Fibroblast of the aortic adventitia (primary cell): ENCODE data around the gene ABCA4. TPM values are rescaled to one million over a fixed set of nuclear protein-coding genes. Genes with fewer than 3 reads are reported as not detected.

Source experiments
- DNase-seq: peaks from one replicate; pipeline ENCODE4 v3.0.0-alpha.2; 2010; ENCODE audit warnings: low read depth
- H3K4me3 ChIP-seq: 2 replicates; pipeline ENCODE4 v1.5.1; 2011; ENCODE audit warnings: low read depth, mild to moderate bottlenecking, control low read depth, low read length, moderate library complexity
- total RNA-seq: library from RNA; depleted of rRNA; stranded (reverse); fragments of >200 nt; gene quantifications from 2 replicates; pipeline ENCODE4 v1.2.3, GENCODE V29; 2012; ENCODE audit warnings: low replicate concordance
- TF ChIP-seq, protein P1 (sequence below): IDR thresholded peaks from 2 replicates; pipeline ENCODE4 v1.5.1; 2011; ENCODE audit warnings: mild to moderate bottlenecking, low read length, control low read depth, inconsistent platforms; ENCODE audit not compliant: insufficient read depth

ABCA4 gene
- total RNA-seq, 1 donor: 0.09 TPM

DNA sequence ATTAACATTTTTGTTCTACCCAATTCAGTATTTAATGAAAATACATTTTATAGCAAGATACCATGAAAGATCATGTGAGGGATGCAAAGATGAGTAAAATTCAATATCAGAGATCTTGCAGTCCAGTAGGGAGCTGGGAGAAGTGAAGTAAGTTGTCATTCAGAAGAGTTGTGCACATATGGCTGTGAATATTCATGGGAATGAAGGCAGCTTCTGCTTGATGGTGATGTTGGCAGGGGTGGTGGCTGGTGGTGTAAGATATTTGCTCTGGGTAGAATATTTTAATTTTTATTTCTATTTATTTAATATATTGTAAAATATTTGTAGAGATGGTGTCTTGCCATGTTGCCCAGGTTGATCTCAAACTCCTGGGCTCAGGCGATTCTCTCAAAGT is 139.7 kb downstream of the ABCA4 start:
- DNase-seq: no peak
- H3K4me3 ChIP-seq: no peak overlapping the region
- TF ChIP-seq, protein P1, sequence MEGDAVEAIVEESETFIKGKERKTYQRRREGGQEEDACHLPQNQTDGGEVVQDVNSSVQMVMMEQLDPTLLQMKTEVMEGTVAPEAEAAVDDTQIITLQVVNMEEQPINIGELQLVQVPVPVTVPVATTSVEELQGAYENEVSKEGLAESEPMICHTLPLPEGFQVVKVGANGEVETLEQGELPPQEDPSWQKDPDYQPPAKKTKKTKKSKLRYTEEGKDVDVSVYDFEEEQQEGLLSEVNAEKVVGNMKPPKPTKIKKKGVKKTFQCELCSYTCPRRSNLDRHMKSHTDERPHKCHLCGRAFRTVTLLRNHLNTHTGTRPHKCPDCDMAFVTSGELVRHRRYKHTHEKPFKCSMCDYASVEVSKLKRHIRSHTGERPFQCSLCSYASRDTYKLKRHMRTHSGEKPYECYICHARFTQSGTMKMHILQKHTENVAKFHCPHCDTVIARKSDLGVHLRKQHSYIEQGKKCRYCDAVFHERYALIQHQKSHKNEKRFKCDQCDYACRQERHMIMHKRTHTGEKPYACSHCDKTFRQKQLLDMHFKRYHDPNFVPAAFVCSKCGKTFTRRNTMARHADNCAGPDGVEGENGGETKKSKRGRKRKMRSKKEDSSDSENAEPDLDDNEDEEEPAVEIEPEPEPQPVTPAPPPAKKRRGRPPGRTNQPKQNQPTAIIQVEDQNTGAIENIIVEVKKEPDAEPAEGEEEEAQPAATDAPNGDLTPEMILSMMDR: no peak

DNA sequence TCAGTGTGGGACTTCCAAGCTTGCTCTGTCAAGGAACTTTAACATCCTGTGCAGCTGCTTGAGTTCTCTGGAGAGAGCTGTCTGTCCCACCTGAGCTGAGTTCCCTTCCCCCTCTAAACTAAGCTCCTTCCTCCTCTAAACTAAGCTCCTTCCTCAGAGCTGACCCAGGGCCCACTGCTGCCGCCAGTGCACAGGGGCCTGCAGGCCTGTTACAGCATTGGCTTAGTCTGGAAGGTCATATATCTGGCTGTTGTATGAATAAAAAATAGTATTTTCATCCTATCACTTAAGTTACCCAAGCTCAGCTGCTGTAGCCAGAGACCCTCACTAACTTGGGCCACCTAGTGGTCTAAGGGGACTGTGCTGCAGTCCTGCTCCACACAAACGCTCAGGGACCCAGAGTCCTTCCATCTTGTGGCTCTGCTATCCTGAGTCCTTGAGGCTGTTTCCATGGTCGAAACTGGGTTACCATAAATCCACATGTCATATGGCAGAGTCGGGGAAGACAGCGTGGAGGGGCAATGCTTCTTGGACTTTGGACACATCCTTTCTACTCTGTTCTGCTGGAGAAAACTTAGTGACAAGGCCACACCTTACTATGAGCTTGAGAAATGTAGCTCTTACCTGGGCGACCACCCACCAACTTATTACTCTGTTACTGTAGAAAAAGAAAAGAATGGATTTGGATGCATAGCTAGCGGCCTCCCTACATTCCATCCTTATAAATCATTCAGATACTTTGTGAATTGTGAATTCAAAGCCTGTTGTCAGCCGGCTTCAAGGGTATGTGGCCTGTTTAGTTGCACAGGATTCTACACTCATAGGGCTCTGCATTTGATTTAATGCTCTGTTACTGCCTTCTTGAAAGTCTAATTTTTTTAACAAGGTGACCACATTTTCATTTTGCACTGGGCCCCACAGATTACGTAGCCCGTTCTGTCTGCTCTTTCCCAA is 140.4 kb downstream of the ABCA4 start:
- peak; percentile 60 for DNase-seq
- TF ChIP-seq, protein P1: peak; percentile 43
- H3K4me3 ChIP-seq: no peak overlapping the region

DNA sequence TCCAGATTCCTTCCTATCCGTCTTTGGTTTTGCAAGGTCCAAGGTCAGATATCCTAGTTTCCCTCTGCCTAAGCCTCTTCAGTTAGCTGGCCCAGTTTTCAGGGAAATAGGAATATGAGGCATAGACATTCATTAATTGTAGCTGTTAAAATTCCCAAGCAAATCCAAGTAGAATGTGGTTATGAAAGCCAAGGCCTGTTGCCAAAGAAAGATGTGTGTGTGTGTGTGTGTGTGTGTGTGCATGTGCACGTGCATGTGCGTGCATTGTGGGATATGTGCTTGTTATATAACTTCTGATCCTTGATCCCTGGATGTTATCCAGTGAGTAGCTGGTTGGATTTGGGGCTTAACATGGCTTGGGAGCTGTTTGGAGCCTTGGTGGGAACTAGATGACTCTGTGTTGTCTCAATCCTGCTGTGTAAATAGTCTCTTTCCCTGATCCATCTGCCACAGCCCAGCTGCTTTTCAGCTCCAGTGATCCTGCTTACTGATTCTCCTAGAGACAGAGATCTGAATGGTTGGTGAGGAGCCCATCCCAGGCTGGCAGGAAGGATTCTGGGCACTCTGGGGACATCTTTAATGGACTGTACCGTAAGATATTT is 141.1 kb downstream of the ABCA4 start:
- TF ChIP-seq, protein P1: no peak
- DNase-seq: peak; percentile 95
- H3K4me3 ChIP-seq: no peak overlapping the region

DNA sequence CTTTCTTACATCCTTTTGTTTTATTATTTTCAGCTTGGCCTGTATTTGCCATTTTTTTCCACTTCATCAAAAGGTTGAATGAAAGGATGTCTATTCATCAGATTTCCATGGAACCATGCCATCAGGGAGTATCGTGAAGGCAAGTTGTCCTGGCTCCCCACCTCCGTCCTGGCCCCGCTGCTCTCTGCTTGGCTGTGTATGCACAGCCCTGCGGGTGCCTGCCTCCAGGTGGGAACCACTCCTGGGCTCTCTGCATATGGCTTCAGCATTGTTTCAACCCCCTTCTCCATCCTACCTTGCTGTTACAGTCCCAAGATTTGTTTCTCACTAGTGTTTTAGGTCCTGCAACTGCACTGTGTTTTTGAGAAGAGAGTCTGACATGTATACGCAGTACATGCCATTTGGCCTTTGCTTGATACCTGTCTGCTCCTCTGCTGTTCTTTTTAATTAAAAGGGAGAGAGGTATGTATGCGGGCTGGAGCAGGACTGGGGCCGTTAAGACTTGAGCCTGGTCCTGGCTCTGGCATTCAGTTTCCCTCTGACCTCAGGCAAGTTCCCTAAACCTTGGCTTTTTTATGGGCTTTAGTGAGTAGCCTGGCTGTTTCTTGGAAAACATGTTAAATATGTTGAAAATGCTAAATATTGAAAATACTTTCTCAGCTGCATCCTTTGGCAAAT is 141.8 kb downstream of the ABCA4 start:
- TF ChIP-seq, protein P1: no peak
- DNase-seq: no peak
- H3K4me3 ChIP-seq: no peak overlapping the region

DNA sequence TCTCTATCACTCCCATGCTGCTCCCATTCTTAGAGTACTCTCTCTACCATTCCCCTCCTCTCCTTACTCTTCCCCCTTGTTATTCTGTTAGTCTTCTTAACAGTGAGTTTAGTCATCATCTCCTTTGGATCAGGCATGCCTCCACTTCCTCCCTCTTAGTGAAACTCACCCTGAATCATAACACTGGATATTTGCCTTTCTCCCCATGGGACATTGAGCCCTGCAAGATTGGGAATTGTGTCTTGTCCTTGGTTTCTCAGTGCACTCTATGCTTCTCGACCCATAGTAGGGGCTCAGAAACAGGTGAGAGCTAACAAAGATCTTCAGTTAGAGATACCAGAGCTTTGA is 143.4 kb downstream of the ABCA4 start:
- TF ChIP-seq, protein P1: no peak
- no peak overlapping the region for H3K4me3 ChIP-seq
- DNase-seq: peak; percentile 76

DNA sequence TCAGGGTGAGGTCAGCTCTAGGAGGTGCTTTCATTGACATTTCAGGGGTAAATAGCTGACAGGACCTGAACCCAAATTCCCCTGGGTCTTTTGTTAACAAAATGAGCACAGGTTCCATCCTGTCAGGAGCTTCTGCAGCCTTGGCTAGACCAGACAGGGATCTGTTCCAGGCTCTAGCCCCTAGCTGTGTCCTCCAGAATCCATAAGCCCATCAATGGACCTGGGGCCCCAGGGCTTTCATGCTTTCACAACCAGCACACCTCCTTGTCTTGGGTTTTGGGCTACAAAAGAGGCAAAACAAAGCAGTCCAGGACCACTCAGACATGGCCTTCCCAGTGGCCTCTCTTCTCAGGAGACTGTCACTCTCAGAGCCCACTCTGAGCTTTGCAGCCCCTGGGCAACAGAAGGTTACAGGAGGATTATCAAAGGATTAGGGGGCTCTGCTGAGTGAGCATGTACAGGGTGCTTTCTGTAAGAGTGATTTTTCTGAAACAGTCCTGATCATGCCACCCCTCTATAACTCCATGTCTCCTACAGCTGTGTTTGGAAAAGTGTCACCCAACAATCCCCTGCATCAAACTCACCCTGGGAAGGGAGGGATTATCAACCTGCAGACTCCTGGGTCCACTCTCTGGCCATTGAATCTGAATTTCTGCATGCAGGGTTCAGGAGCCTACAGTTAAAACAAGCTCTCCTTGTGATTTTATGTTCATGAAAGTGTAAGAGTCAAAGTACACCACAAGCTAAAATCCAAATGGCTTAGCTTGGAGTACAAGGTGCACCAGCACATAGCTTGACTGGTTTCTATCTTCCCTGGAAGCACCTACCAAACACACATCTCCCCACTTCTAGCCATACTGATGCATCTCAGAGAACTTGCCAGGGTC is 144.0 kb downstream of the ABCA4 start:
- no peak overlapping the region for H3K4me3 ChIP-seq
- TF ChIP-seq, protein P1: no peak
- no peak for DNase-seq
